NCI-H2196 treated with DMSO at 0.1 percent for 48 hours (cell line): ENCODE results near the gene XRCC6.
"Not testable (repeated sequence)": the region's sequence is repeated elsewhere in the genome, so short reads cannot be mapped to it uniquely, and the experiment has no call there.

Experiments used
- DNase-seq: peaks from one replicate; lab custom pipeline; 2025; ENCODE audit not compliant: unreplicated experiment; lab: John Stamatoyannopoulos, UW

XRCC6 gene

GRCh38 chr22:41683052-41683451 lies 62.0 kb downstream of the XRCC6 start:
- DNase-seq, result no peak

GRCh38 chr22:41683616-41684015 lies 62.5 kb downstream of the XRCC6 start:
- DNase-seq, result no peak

GRCh38 chr22:41684194-41684593 lies 63.1 kb downstream of the XRCC6 start:
- DNase-seq, result no peak

GRCh38 chr22:41686890-41687289 lies 65.8 kb downstream of the XRCC6 start:
- DNase-seq, result not testable (repeated sequence)

GRCh38 chr22:41687901-41688364 lies 66.8 kb downstream of the XRCC6 start:
- DNase-seq, result no peak

- peak; percentile 78 for DNase-seq
These were observed 67.5 kb downstream of the XRCC6 start, which contains the start of gene SNU13 for GRCh38 chr22:41688365-41689211. TSS of gene SNU13 (minus strand) at chr22:41688867. CDS start at chr22:41688796, 71 bp downstream.

GRCh38 chr22:41690476-41690875 lies 69.4 kb downstream of the XRCC6 start:
- DNase-seq, result no peak

GRCh38 chr22:41695211-41695610 lies 74.1 kb downstream of the XRCC6 start:
- DNase-seq, result no peak

- DNase-seq, result no peak
These were observed 75.6 kb downstream of the XRCC6 start for GRCh38 chr22:41696703-41697102.

GRCh38 chr22:41697126-41697775 lies 76.2 kb downstream of the XRCC6 start:
- peak; percentile 62 for DNase-seq

GRCh38 chr22:41699264-41700107 lies 78.4 kb downstream of the XRCC6 start, which contains the start of gene MEI1:
TSS of gene MEI1 (plus strand) at chr22:41699503. CDS start at chr22:41699539, 36 bp downstream.
- DNase-seq, result no peak

- no peak for DNase-seq
These were observed 78.9 kb downstream of the XRCC6 start for GRCh38 chr22:41700108-41700364.

- no peak for DNase-seq
These were observed 81.7 kb downstream of the XRCC6 start for GRCh38 chr22:41702763-41703162.

- no peak for DNase-seq
These were observed 88.2 kb downstream of the XRCC6 start for GRCh38 chr22:41709341-41709740.

GRCh38 chr22:41713004-41713403 lies 91.9 kb downstream of the XRCC6 start:
- DNase-seq, result no peak
